SJSA1 (cell line): ENCODE measurements around the gene CHSY1. TPM values are rescaled to one million over a fixed set of nuclear protein-coding genes. Genes with fewer than 3 reads are reported as not detected.
A peak's percentile ranks its signal among the peaks of the same experiment; 100 is the strongest.

ENCODE experiments used
- DNase-seq, 2 experiments: peaks; one replicate each; pipeline ENCODE4 v3.0.0-alpha.2; 2015 to 2020; ENCODE audit warnings: low spot score in 2 of 2, low read depth in 1 of 2
- H3K27ac ChIP-seq: fragments of 250-450 bp; sonication (Bioruptor Pico); 2 replicates; pipeline ENCODE4 v1.5.1; 2020; ENCODE audit warnings: mild to moderate bottlenecking, moderate library complexity
- H3K27me3 ChIP-seq: fragments of 250-450 bp; sonication (Bioruptor Pico); replicated peaks from 2 replicates; pipeline ENCODE4 v1.5.1; 2020; ENCODE audit warnings: mild to moderate bottlenecking, moderate library complexity
- H3K36me3 ChIP-seq: fragments of 250-450 bp; sonication (Bioruptor Pico); 2 replicates; pipeline ENCODE4 v1.5.1; 2020; ENCODE audit warnings: mild to moderate bottlenecking
- H3K4me1 ChIP-seq: fragments of 250-450 bp; sonication (Bioruptor Pico); replicated peaks from 2 replicates; pipeline ENCODE4 v1.6.1; 2021; ENCODE audit warnings: mild to moderate bottlenecking
- H3K4me3 ChIP-seq: fragments of 250-450 bp; sonication (Bioruptor Pico); 2 replicates; pipeline ENCODE4 v1.5.1; 2020; ENCODE audit warnings: mild to moderate bottlenecking
- H3K9me3 ChIP-seq: fragments of 250-450 bp; sonication (Bioruptor Pico); replicated peaks from 2 replicates; pipeline ENCODE4 v1.5.1; 2020; ENCODE audit warnings: mild to moderate bottlenecking
- total RNA-seq: library from RNA; depleted of rRNA; stranded (reverse); fragments of >200 nt; shearing (Covaris generic); gene quantifications from 2 replicates; pipeline ENCODE4 v1.2.3, GENCODE V29; 2014

CHSY1 gene
- total RNA-seq, 1 experiment from 2014 or later = 62.8 TPM

DNA sequence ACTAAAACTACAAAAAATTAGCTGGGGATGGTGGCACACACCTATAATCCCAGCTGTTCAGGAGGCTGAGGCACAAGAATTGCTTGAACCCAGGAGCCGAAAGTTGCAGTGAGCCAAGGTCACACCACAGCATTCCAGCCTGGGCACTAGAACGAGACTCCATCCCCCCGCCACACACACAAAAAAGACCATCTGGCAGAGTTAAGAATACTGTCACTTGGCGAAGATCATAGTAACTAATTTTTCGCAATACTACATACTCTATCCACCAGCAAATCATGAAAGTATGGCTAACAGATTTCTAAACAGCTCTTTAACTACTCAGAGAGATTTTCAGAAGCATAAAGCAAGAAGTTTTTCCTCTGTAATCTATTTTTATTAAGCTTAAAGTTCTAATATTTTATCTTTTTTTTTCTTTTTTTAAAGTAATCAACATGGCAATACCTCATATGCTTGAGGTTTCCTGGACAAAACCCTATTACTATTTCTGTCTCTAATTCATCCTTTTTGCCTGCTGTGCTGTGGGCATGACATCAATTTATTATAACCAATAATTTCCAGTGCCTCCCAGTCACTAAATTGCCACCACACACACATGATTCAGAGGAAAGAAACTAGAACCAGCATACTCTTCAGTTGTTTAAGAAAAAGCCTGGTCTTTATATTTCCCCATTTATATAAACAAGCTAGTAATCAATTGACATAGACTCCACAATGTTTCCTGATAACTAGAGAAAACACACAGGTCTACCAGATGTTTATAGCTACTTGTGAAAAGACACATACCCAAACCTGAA is 46.9 kb downstream of the CHSY1 start:
- DNase-seq = no peak
- H3K4me3 ChIP-seq = no peak overlapping the region
- no peak overlapping the region for H3K27ac ChIP-seq
- peaks cover 54% of the 10 kb centered on the region for H3K4me1 ChIP-seq
- no peaks in the 10 kb centered on the region for H3K9me3 ChIP-seq
- no peaks in the 10 kb centered on the region for H3K27me3 ChIP-seq
- no peaks in the 10 kb centered on the region for H3K36me3 ChIP-seq

GRCh38 chr15:101203607-101204189 is 48.1 kb downstream of the CHSY1 start:
- H3K27ac ChIP-seq = no peak overlapping the region
- H3K36me3 ChIP-seq = no peaks in the 10 kb centered on the region
- H3K27me3 ChIP-seq = no peaks in the 10 kb centered on the region
- DNase-seq = no peak
- no peaks in the 10 kb centered on the region for H3K9me3 ChIP-seq
- no peak overlapping the region for H3K4me3 ChIP-seq
- H3K4me1 ChIP-seq = peaks cover 65% of the 10 kb centered on the region

DNA sequence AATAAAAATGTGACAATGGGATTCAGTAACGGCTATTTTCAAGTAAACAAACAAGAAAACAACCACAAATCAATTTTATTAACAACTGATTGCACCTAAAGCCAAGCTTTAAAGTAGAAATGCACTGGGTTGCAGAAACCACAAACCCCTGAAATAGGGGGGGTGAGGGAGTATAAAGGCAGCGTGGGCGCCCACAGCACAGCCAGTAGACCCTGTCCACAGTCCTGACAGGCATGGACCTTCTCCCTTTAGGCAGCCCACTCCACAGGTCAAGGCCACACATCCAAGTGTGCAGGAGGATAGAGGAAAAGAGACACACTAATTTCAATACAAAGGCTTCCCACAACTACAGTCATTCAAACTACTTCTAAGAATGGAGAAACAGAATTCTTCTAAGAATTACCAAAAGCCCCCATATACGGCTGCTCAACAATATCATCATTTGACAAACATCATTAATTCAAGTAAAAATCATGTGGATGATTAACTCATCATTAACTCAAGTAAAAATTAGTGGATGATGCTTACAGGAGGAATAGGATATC is 48.7 kb downstream of the CHSY1 start:
- peaks cover 71% of the 10 kb centered on the region for H3K4me1 ChIP-seq
- H3K27ac ChIP-seq = no peak overlapping the region
- H3K4me3 ChIP-seq = no peak overlapping the region

GRCh38 chr15:101201411-101202174 is 50.3 kb downstream of the CHSY1 start:
- peak; percentile 93 to 99 for DNase-seq
- H3K4me3 ChIP-seq = no peak overlapping the region

More for the DNA sequence above, 48.7 kb downstream of the CHSY1 start:
- Histone ChIP-seq H3K36me3 (no peaks in the 10 kb centered on the region), H3K9me3 (no peaks in the 10 kb centered on the region), H3K27me3 (no peaks in the 10 kb centered on the region)
- DNase-seq = no peak

GRCh38 chr15:101200181-101200580 is 51.7 kb downstream of the CHSY1 start:
- Histone ChIP-seq H3K36me3 (no peaks in the 10 kb centered on the region), H3K4me1 (peaks cover 52% of the 10 kb centered on the region), H3K9me3 (no peaks in the 10 kb centered on the region), H3K27me3 (no peaks in the 10 kb centered on the region), H3K4me3 (no peak overlapping the region), H3K27ac (peak overlapping the region; percentile 90)
- no peak for DNase-seq

More at GRCh38 chr15:101201411-101202174, 50.3 kb downstream of the CHSY1 start:
- H3K4me1 ChIP-seq = peaks cover 64% of the 10 kb centered on the region
- H3K27me3 ChIP-seq = no peaks in the 10 kb centered on the region
- H3K36me3 ChIP-seq = no peaks in the 10 kb centered on the region
- no peaks in the 10 kb centered on the region for H3K9me3 ChIP-seq
- peak overlapping the region; percentile 53 for H3K27ac ChIP-seq

GRCh38 chr15:101198800-101199199 is 53.0 kb downstream of the CHSY1 start:
- H3K36me3 ChIP-seq = no peaks in the 10 kb centered on the region; the same call in 1 of the 2 replicates
- peak overlapping the region; percentile 90 for H3K27ac ChIP-seq
- H3K9me3 ChIP-seq = no peaks in the 10 kb centered on the region
- H3K27me3 ChIP-seq = no peaks in the 10 kb centered on the region
- H3K4me3 ChIP-seq = peak overlapping the region; percentile 0; the same call in 1 of the 2 replicates
- H3K4me1 ChIP-seq = peaks cover 60% of the 10 kb centered on the region
- no peak for DNase-seq

- Histone ChIP-seq H3K36me3 (peaks cover 2% of the 10 kb centered on the region; the same call in 1 of the 2 replicates), H3K27ac (peak overlapping the region; percentile 90; the same call in 1 of the 2 replicates), H3K4me3 (no peak overlapping the region), H3K4me1 (peaks cover 62% of the 10 kb centered on the region), H3K27me3 (no peaks in the 10 kb centered on the region), H3K9me3 (no peaks in the 10 kb centered on the region)
- DNase-seq = no peak
Measured at GRCh38 chr15:101198031-101198575, 53.7 kb downstream of the CHSY1 start.

- Histone ChIP-seq H3K36me3 (peaks cover 5% of the 10 kb centered on the region; the same call in 1 of the 2 replicates), H3K27me3 (no peaks in the 10 kb centered on the region), H3K4me1 (peaks cover 66% of the 10 kb centered on the region), H3K4me3 (no peak overlapping the region), H3K27ac (peak overlapping the region; percentile 21; the same call in 1 of the 2 replicates), H3K9me3 (no peaks in the 10 kb centered on the region)
- no peak for DNase-seq
Measured at GRCh38 chr15:101194546-101195125, 57.2 kb downstream of the CHSY1 start.

GRCh38 chr15:101193806-101194545 is 57.9 kb downstream of the CHSY1 start:
- H3K4me3 ChIP-seq = peak overlapping the region; percentile 7; the same call in 1 of the 2 replicates
- peak in 1 of 2 experiments; percentile 46 for DNase-seq

GRCh38 chr15:101193120-101193644 is 58.7 kb downstream of the CHSY1 start:
- Histone ChIP-seq H3K27ac (no peak overlapping the region), H3K4me3 (no peak overlapping the region), H3K4me1 (peaks cover 63% of the 10 kb centered on the region), H3K27me3 (no peaks in the 10 kb centered on the region), H3K36me3 (peaks cover 5% of the 10 kb centered on the region; the same call in 1 of the 2 replicates), H3K9me3 (no peaks in the 10 kb centered on the region)
- no peak for DNase-seq

More at GRCh38 chr15:101193806-101194545, 57.9 kb downstream of the CHSY1 start:
- Histone ChIP-seq H3K27me3 (no peaks in the 10 kb centered on the region), H3K4me1 (peaks cover 66% of the 10 kb centered on the region), H3K9me3 (no peaks in the 10 kb centered on the region), H3K36me3 (peaks cover 5% of the 10 kb centered on the region; the same call in 1 of the 2 replicates), H3K27ac (peak overlapping the region; percentile 21)

DNA sequence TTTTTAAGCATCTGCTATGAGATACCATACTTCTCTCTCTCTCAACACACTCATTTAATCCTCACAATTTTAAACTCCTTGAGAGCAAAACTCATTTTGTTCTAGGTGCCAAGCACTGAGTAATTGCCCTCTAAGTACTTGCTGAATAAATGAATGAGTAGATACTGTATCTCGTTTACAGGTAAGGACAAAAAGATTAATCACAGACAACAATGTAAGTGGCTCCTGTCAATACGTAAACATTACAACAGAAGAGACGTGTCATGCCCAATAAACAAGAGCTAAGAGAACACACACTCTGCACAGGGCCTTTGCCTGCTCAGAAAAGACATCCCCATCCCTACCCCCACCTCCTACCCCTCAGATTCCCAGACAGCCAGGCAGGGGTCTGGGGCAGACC is 59.8 kb downstream of the CHSY1 start:
- no peak overlapping the region for H3K27ac ChIP-seq

GRCh38 chr15:101191242-101191641 is 60.6 kb downstream of the CHSY1 start:
- Histone ChIP-seq H3K4me1 (peaks cover 78% of the 10 kb centered on the region), H3K27ac (peak overlapping the region; percentile 30)
- DNase-seq = no peak

More for the DNA sequence above, 59.8 kb downstream of the CHSY1 start:
- Histone ChIP-seq H3K4me3 (no peak overlapping the region), H3K36me3 (peaks cover 5% of the 10 kb centered on the region), H3K4me1 (peaks cover 71% of the 10 kb centered on the region), H3K9me3 (no peaks in the 10 kb centered on the region), H3K27me3 (no peaks in the 10 kb centered on the region)
- no peak for DNase-seq

More at GRCh38 chr15:101191242-101191641, 60.6 kb downstream of the CHSY1 start:
- H3K9me3 ChIP-seq = no peaks in the 10 kb centered on the region
- H3K27me3 ChIP-seq = no peaks in the 10 kb centered on the region
- H3K36me3 ChIP-seq = peaks cover 10% of the 10 kb centered on the region
- no peak overlapping the region for H3K4me3 ChIP-seq
